ENCODE results near the gene CLEC9A. TPM values are rescaled to one million over a fixed set of nuclear protein-coding genes. Genes with fewer than 3 reads are reported as not detected.

Gene CLEC9A
- total RNA-seq, 2 experiments from 2014 or later = not detected

DNA sequence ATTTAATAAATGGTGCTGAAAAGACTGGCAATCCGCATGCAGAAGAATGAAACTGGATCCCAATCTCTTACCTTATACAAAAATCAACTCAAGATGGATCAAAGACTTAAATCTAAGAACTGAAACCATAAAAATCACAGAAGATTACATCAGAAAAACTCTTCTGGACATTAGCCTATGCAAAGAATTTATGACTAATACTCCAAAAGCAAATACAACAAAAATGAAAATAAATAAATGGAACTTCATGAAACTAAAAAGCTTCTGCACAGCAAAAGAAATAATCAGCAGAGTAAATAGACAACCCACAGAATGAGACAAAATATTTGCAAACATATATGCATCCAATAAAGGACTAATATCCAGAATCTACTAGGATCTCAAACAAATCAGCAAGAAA, 82.6 kb downstream of the CLEC9A start:
- ChIA-PET CTCF (interaction anchor here (0.7 kb wide), 1 partner anchor 299 kb away, joined by 3 read pairs; no protein-coding TSS in a partner anchor), POLR2A (no interaction called here)
- no peaks in the 10 kb centered on the region for H3K27me3 Mint-ChIP-seq

DNA sequence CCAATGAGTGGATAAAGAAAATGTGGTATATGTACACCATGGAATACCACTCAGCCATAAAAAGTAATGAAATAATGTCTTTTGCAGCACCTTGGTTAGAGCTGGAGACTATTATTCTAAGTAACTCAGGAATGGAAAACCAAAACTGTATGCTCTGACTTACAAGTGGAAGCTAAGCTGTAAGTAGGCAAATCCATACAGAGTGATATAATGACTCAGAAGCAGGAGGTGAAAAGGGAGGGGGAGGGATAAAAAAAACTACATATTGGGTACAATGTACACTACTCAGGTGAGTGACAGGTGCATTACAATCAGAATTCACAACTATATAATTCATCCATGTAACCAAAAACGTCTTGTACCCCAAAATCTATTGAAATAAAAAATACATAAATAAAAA, 83.4 kb downstream of the CLEC9A start:
- ChIA-PET CTCF (no interaction called here), POLR2A (no interaction called here)

More for the DNA sequence above, 82.6 kb downstream of the CLEC9A start:
- ATAC-seq = no peak
- Mint-ChIP-seq H3K27ac (no peak overlapping the region), H3K4me1 (no peaks in the 10 kb centered on the region), H3K36me3 (ENCODE audit: low read depth) (no peaks in the 10 kb centered on the region), H3K9me3 (ENCODE audit: low read depth) (no peaks in the 10 kb centered on the region), H3K4me3 (no peak overlapping the region)
- intact Hi-C loops (cut with DNase I, micrococcal nuclease) = no loop called here
- DNase-seq = no peak

DNA sequence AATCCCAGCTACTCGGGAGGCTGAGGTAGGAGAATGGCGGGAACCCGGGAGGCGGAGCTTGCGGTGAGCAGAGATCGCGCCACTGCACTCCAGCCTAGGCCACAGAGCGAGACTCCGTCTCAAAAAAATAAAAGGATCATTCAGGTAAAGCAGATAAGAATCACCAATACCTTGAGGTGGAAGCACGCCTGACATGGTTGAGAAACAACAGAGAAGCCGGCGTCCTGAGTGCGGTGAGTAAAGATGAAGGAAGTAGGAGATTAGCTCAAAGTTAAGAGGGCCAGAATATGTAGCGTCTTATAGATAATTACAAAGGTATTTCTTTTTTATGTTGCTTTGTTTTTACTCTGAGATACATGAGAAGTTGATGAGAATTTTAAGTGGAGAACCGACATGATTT, 84.8 kb downstream of the CLEC9A start:
- intact Hi-C loops (cut with DNase I, micrococcal nuclease) = no loop called here
- ATAC-seq (no peak), DNase-seq (no peak)
- no peaks in the 10 kb centered on the region for H3K36me3 Mint-ChIP-seq (ENCODE audit: low read depth)
- no peak overlapping the region for H3K27ac Mint-ChIP-seq
- no peaks in the 10 kb centered on the region for H3K27me3 Mint-ChIP-seq
- no peaks in the 10 kb centered on the region for H3K4me1 Mint-ChIP-seq
- CTCF ChIA-PET = no interaction called here
- H3K4me3 Mint-ChIP-seq = no peak overlapping the region
- POLR2A ChIA-PET = no interaction called here
- no peaks in the 10 kb centered on the region for H3K9me3 Mint-ChIP-seq (ENCODE audit: low read depth)

More for the DNA sequence above, 83.4 kb downstream of the CLEC9A start:
- Mint-ChIP-seq H3K27ac (no peak overlapping the region), H3K27me3 (no peaks in the 10 kb centered on the region), H3K4me3 (no peak overlapping the region), H3K9me3 (ENCODE audit: low read depth) (no peaks in the 10 kb centered on the region), H3K36me3 (ENCODE audit: low read depth) (no peaks in the 10 kb centered on the region), H3K4me1 (no peaks in the 10 kb centered on the region)
- ATAC-seq (no peak), DNase-seq (no peak)
- intact Hi-C loops (cut with DNase I, micrococcal nuclease) = no loop called here

Other genes starting within 250 kb of the CLEC9A start
- gene KLRF1, start 203.2 kb upstream of the CLEC9A start, total RNA-seq = not detected
- gene CLEC2B, start 161.3 kb upstream of the CLEC9A start, total RNA-seq = 10 to 100 TPM; 21.8 to 25.8 TPM
- not detected for gene KLRF2, start 149.2 kb upstream of the CLEC9A start, total RNA-seq
- gene CLEC2A, start 98.3 kb upstream of the CLEC9A start, total RNA-seq = not detected
- gene CLEC12A, start 59.3 kb upstream of the CLEC9A start, total RNA-seq = not detected
- gene CLEC1B, start 31.6 kb upstream of the CLEC9A start, total RNA-seq = not detected
- gene CLEC12B, start 20.1 kb upstream of the CLEC9A start, total RNA-seq = not detected
- not detected for gene CLEC1A, start 68.3 kb downstream of the CLEC9A start, total RNA-seq
- gene CLEC7A, start 99.5 kb downstream of the CLEC9A start, total RNA-seq = not detected
- gene OLR1, start 141.4 kb downstream of the CLEC9A start, total RNA-seq = not detected
- gene TMEM52B, start 148.3 kb downstream of the CLEC9A start, total RNA-seq = not detected
- gene GABARAPL1, start 182.2 kb downstream of the CLEC9A start, total RNA-seq = 1 to 10 TPM; 2.3 to 2.9 TPM